GM12878 (cell line): Measurements from ENCODE around the gene TOMM20. TPM values are rescaled to one million over a fixed set of nuclear protein-coding genes. Genes with fewer than 3 reads are reported as not detected.

Experiments used
- ATF3 ChIP-seq: IDR thresholded peaks from 2 replicates; pipeline ENCODE4 v1.6.1; 2011; ENCODE audit warnings: low read depth, mild to moderate bottlenecking, low read length, moderate library complexity, borderline replicate concordance; ENCODE audit errors: extremely low read depth
- BHLHE40 ChIP-seq, 2 experiments: fragments of 450-650 bp in 1 of 2; IDR thresholded peaks; 2 replicates each; pipeline ENCODE4 v1.6.1; 2011 to 2017; ENCODE audit warnings: low read depth in 2 of 2, borderline replicate concordance in 1 of 2, improper control_type of control experiment in 1 of 2, low read length in 1 of 2, mild to moderate bottlenecking in 1 of 2
- CBFB ChIP-seq: IDR thresholded peaks from 2 replicates; pipeline ENCODE4 v1.6.1; 2016; ENCODE audit warnings: antibody characterized with exemption, low read depth
- IRF4 ChIP-seq: IDR thresholded peaks from 2 replicates; pipeline ENCODE4 v1.6.1; 2011; ENCODE audit warnings: low read depth, low read length
- MAX ChIP-seq: IDR thresholded peaks from 2 replicates; pipeline ENCODE4 v1.6.1; 2012; ENCODE audit warnings: low read depth, low read length, improper control_type of control experiment
- MLLT1 ChIP-seq: fragments of 450-650 bp; IDR thresholded peaks from 2 replicates; pipeline ENCODE4 v1.6.1; 2016; ENCODE audit warnings: mild to moderate bottlenecking
- NFYB ChIP-seq: IDR thresholded peaks from 2 replicates; pipeline ENCODE4 v1.6.1; 2011; ENCODE audit warnings: low read depth, mild to moderate bottlenecking, low read length, improper control_type of control experiment, moderate library complexity; ENCODE audit not compliant: insufficient read depth
- NR2C1 ChIP-seq: fragments of 450-650 bp; IDR thresholded peaks from 2 replicates; pipeline ENCODE4 v1.6.1; 2017; ENCODE audit warnings: antibody characterized with exemption, mild to moderate bottlenecking, moderate library complexity
- POLR2A ChIP-seq: IDR thresholded peaks from 2 replicates; pipeline ENCODE4 v1.6.1; 2011; ENCODE audit warnings: low read depth, mild to moderate bottlenecking, low read length
- POLR2AphosphoS5 ChIP-seq: IDR thresholded peaks from 2 replicates; pipeline ENCODE4 v1.6.1; 2011; ENCODE audit warnings: mild to moderate bottlenecking, low read length, inconsistent platforms
- RAD21 ChIP-seq: IDR thresholded peaks from 2 replicates; pipeline ENCODE4 v1.6.1; 2011; ENCODE audit warnings: mild to moderate bottlenecking, low read depth, low read length, moderate library complexity; ENCODE audit not compliant: insufficient read depth
- RB1 ChIP-seq: fragments of 450-650 bp; formaldehyde crosslinking; IDR thresholded peaks from 2 replicates; pipeline ENCODE4 v1.6.1; 2017; ENCODE audit warnings: mild to moderate bottlenecking, borderline replicate concordance
- SMAD5 ChIP-seq: IDR thresholded peaks from 2 replicates; pipeline ENCODE4 v1.6.1; 2016; ENCODE audit warnings: antibody characterized with exemption, low read depth
- SMARCA5 ChIP-seq: fragments of 450-650 bp; IDR thresholded peaks from 2 replicates; pipeline ENCODE4 v1.6.1; 2017; ENCODE audit warnings: mild to moderate bottlenecking
- SP1 ChIP-seq: IDR thresholded peaks from one replicate; pipeline ENCODE4 v1.6.1; 2011; ENCODE audit warnings: low read depth, low read length
- SRF ChIP-seq, 2 experiments: IDR thresholded peaks; 2 replicates each; pipeline ENCODE4 v1.6.1; 2011; ENCODE audit warnings: low read depth in 2 of 2, low read length in 2 of 2, mild to moderate bottlenecking in 1 of 2, moderate library complexity in 1 of 2
- TBL1XR1 ChIP-seq: IDR thresholded peaks from 2 replicates; pipeline ENCODE4 v1.6.1; 2012; ENCODE audit warnings: low read depth, low read length, improper control_type of control experiment
- ZBTB40 ChIP-seq: fragments of 450-650 bp; IDR thresholded peaks from 2 replicates; pipeline ENCODE4 v1.6.1; 2016; ENCODE audit warnings: mild to moderate bottlenecking, moderate library complexity, borderline replicate concordance
- polyA plus RNA-seq, 11 experiments: library from polyadenylated mRNA; depleted of rRNA in 4 of 11; unstranded in 6 of 11; stranded (reverse) in 5 of 11; fragments of >200 nt; fragmentation: Nextera tagmentation in 4 of 11; fragmentation: Illumina TruSeq in 1 of 11; extraction: Ambion mirVana in 4 of 11; extraction: Trizol in 1 of 11; gene quantifications; 1 replicate in 1 of 11; 2 replicates in 10 of 11; pipeline versions ENCODE4 v1.2.1 to v1.2.3, GENCODE V29; 2011 to 2016; ENCODE audit warnings: inconsistent platforms in 2 of 11, missing spikeins in 2 of 11, low read depth in 1 of 11
- total RNA-seq, 4 experiments: library from RNA; depleted of rRNA in 3 of 4; stranded (reverse); fragments of >200 nt in 3 of 4; fragmentation: Illumina TruSeq in 1 of 4; extraction: Trizol in 1 of 4; gene quantifications; 2 replicates each; pipeline versions ENCODE4 v1.2.1 to v1.2.3, GENCODE V29; 2013 to 2021
- TF ChIP-seq, protein P1 (sequence below): fragments of 450-650 bp; IDR thresholded peaks from 2 replicates; pipeline ENCODE4 v1.6.1; 2017; ENCODE audit warnings: mild to moderate bottlenecking, low read depth, inconsistent platforms; ENCODE audit not compliant: poor library complexity, severe bottlenecking

Gene TOMM20
- total and polyA plus RNA-seq, 10 of the 15 experiments (the other 5 are each of a cell fraction or from before 2014, with no cell fraction given): 39.8 to 138 (median 70.1) TPM

DNA sequence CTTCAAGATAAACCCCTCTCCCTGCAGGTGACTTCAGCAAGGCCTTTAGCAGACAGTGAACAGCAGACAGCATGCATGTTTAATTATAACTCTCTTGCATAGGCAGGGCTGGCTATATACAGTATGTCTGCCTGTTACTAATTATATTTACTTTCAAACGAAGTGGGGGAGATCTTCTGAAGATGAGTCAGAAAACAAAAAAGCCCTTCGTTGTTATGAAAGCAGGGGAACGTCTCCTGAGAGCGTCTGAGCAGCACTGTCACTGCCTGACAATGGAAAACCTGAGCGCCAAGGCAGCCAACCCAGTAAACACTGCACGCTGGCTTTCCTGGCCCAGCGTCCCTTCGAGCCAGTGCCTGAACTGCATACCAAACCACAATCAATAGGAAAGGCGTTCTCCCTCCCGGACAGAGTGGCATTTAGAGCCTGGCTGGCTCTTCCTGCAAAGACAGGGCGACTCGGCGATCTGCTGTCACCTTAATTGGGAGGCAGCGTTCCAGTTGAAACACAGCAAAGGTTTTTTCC, 54.1 kb downstream of the TOMM20 start (continued):
- TF ChIP-seq, protein P1, sequence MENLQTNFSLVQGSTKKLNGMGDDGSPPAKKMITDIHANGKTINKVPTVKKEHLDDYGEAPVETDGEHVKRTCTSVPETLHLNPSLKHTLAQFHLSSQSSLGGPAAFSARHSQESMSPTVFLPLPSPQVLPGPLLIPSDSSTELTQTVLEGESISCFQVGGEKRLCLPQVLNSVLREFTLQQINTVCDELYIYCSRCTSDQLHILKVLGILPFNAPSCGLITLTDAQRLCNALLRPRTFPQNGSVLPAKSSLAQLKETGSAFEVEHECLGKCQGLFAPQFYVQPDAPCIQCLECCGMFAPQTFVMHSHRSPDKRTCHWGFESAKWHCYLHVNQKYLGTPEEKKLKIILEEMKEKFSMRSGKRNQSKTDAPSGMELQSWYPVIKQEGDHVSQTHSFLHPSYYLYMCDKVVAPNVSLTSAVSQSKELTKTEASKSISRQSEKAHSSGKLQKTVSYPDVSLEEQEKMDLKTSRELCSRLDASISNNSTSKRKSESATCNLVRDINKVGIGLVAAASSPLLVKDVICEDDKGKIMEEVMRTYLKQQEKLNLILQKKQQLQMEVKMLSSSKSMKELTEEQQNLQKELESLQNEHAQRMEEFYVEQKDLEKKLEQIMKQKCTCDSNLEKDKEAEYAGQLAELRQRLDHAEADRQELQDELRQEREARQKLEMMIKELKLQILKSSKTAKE: peak; percentile 1
- TF ChIP-seq SMAD5 (peak; percentile 71; the same call in 1 of the 2 replicates), POLR2AphosphoS5 (peak; percentile 71; the same call in 1 of the 2 replicates), NFYB (no peak), BHLHE40 (IDR thresholded peaks at IDR 0.05; ENCODE audit: borderline replicate concordance in 1 of 2, low read depth in 2 of 2, low read length in 1 of 2) (peak; percentile 70 to 87), NR2C1 (no peak), MLLT1 (no peak; the same call in 1 of the 2 replicates), SRF (IDR thresholded peaks at IDR 0.05; ENCODE audit: low read depth in 2 of 2, low read length in 2 of 2) (peak in 1 of 2 experiments; percentile 34; a peak in 1 of 4 replicates), MAX (peak; percentile 27), RAD21 (peak; percentile 28; the same call in 1 of the 2 replicates), CBFB (no peak), SMARCA5 (peak; percentile 72), ZBTB40 (no peak), ATF3 (no peak), POLR2A (peak; percentile 68), IRF4 (no peak), SP1 (no peak), RB1 (no peak), TBL1XR1 (peak; percentile 93)
